Keratinocyte (primary cell): ENCODE results near the gene SPOCK1. TPM values are rescaled to one million over a fixed set of nuclear protein-coding genes. Genes with fewer than 3 reads are reported as not detected.

Source experiments
- DNase-seq: peaks from one replicate; pipeline ENCODE4 v3.0.0-alpha.2; 2011; ENCODE audit warnings: low read depth, missing footprints, low spot score
- FAIRE-seq: peaks from 2 replicates; lab custom pipeline; 2011; peaks lifted over from hg19 to GRCh38; lab: Jason Lieb, UNC
- H2AFZ ChIP-seq: 2 replicates; pipeline ENCODE4 v1.6.0; 2012; ENCODE audit warnings: low read length, control low read depth, inconsistent platforms; ENCODE audit not compliant: control insufficient read depth
- H3K27ac ChIP-seq: 2 replicates; pipeline ENCODE4 v1.5.1; 2011; ENCODE audit warnings: low read length; ENCODE audit not compliant: control insufficient read depth, insufficient read depth
- H3K27me3 ChIP-seq: 3 replicates; pipeline ENCODE4 v1.6.0; 2011; ENCODE audit warnings: low read length; ENCODE audit not compliant: control insufficient read depth, insufficient read depth; ENCODE audit errors: extremely low read depth
- H3K36me3 ChIP-seq, 2 experiments: 2 replicates in 1 of 2; 3 replicates in 1 of 2; pipeline ENCODE4 v1.5.1; 2011; ENCODE audit warnings: low read length in 2 of 2, mild to moderate bottlenecking in 1 of 2; ENCODE audit not compliant: control insufficient read depth in 2 of 2, insufficient read depth in 2 of 2; ENCODE audit errors: extremely low read depth in 1 of 2
- H3K4me1 ChIP-seq: 3 replicates; pipeline ENCODE4 v1.5.1; 2011; ENCODE audit warnings: low read length; ENCODE audit not compliant: control insufficient read depth, insufficient read depth; ENCODE audit errors: extremely low read depth
- H3K4me2 ChIP-seq: 3 replicates; pipeline ENCODE4 v1.6.0; 2011; ENCODE audit warnings: low read depth, low read length; ENCODE audit not compliant: control insufficient read depth, insufficient read depth; ENCODE audit errors: extremely low read depth
- H3K4me3 ChIP-seq, 3 experiments: fragments of 200-600 bp in 1 of 3; sonication (generic) in 1 of 3; 2 replicates in 2 of 3; 3 replicates in 1 of 3; pipeline ENCODE4 v1.5.1; 2011 to 2016; ENCODE audit warnings: low read length in 3 of 3, mild to moderate bottlenecking in 3 of 3, control low read depth in 2 of 3, inconsistent platforms in 1 of 3, low read depth in 1 of 3, mixed read lengths in 1 of 3, mixed run types in 1 of 3, moderate library complexity in 1 of 3; ENCODE audit not compliant: control insufficient read depth in 2 of 3, insufficient read depth in 2 of 3; ENCODE audit errors: extremely low read depth in 1 of 3
- H3K79me2 ChIP-seq: 2 replicates; pipeline ENCODE4 v1.6.0; 2012; ENCODE audit warnings: low read length; ENCODE audit not compliant: control insufficient read depth, insufficient read depth
- H3K9ac ChIP-seq: 3 replicates; pipeline ENCODE4 v1.6.0; 2011; ENCODE audit warnings: low read length; ENCODE audit not compliant: control insufficient read depth, insufficient read depth; ENCODE audit errors: extremely low read depth
- H3K9me1 ChIP-seq: 3 replicates; pipeline ENCODE4 v1.6.0; 2011; ENCODE audit warnings: low read length; ENCODE audit not compliant: control insufficient read depth, insufficient read depth; ENCODE audit errors: extremely low read depth
- H3K9me3 ChIP-seq: 2 replicates; pipeline ENCODE4 v1.5.1; 2012; ENCODE audit warnings: low read depth, low read length; ENCODE audit not compliant: control insufficient read depth
- H4K20me1 ChIP-seq: 3 replicates; pipeline ENCODE4 v1.6.0; 2011; ENCODE audit warnings: low read length; ENCODE audit not compliant: control insufficient read depth, insufficient read depth; ENCODE audit errors: extremely low read depth
- EZH2 ChIP-seq: IDR thresholded peaks from one replicate; pipeline ENCODE4 v1.6.1; 2012; ENCODE audit warnings: inconsistent platforms, mild to moderate bottlenecking, low read length, moderate library complexity
- dilution Hi-C: fragments of 300-500 bp; cut with MboI; formaldehyde crosslinking; loops from one replicate; pipeline ENCODE4 v1.7.0; 2020; ENCODE audit warnings: low sequenced_read_pairs; ENCODE audit not compliant: extremely low pct_ligation_motif_present
- polyA plus RNA-seq, 5 experiments: library from polyadenylated mRNA; depleted of rRNA in 3 of 5; stranded (reverse) in 3 of 5; stranded (forward) in 1 of 5; unstranded in 1 of 5; fragments of >200 nt; gene quantifications; 1 replicate in 1 of 5; 2 replicates in 3 of 5; 3 replicates in 1 of 5; pipeline versions ENCODE4 v1.2.1 to v1.2.3, GENCODE V29; 2011 to 2012; ENCODE audit warnings: missing spikeins in 2 of 5, low read depth in 1 of 5, low replicate concordance in 1 of 5
- TF ChIP-seq, protein P1 (sequence below), 3 experiments: IDR thresholded peaks in 1 of 3; conservative IDR thresholded peaks in 1 of 3; optimal IDR thresholded peaks in 1 of 3; 2 replicates in 2 of 3; 3 replicates in 1 of 3; pipeline versions ENCODE3 to v1.5.1; 2011; ENCODE audit warnings: low read length in 3 of 3, mild to moderate bottlenecking in 3 of 3, moderate library complexity in 2 of 3, control low read depth in 1 of 3, inconsistent platforms in 1 of 3; ENCODE audit not compliant: insufficient read depth in 2 of 3; ENCODE audit errors: extremely low read depth in 1 of 3

Gene SPOCK1
- polyA plus RNA-seq, 1 donor (not counting 4 experiments of a cell fraction or from before 2014, with no cell fraction given) = 5.5 TPM

DNA sequence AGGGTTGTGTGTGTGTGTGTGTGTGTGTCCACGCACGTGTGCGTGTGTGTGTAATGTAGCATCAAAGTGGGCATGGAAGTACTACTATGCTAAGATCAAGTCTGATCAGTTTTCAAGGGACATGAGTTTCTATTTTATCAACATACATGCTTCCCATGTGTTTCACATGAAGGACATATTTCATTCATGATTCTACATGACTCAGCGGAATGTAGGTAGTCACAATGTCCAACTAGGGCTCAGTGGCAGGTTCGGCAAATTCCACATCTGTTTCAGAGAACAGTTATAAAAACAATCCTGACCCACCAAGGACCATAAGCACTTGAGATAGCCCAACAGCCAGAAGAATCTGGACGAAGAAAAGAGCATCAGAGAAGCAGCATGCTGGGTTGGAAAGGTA, 148.3 kb downstream of the SPOCK1 start:
- Histone ChIP-seq H3K9ac (no peak overlapping the region), H3K27ac (no peak overlapping the region), H2AFZ (no peak overlapping the region), H3K27me3 (no peaks in the 10 kb centered on the region), H3K79me2 (no peaks in the 10 kb centered on the region), H3K9me1 (no peaks in the 10 kb centered on the region), H4K20me1 (no peaks in the 10 kb centered on the region), H3K36me3 (no peaks in the 10 kb centered on the region), H3K4me3 (no peak overlapping the region), H3K4me2 (no peak overlapping the region), H3K4me1 (no peaks in the 10 kb centered on the region), H3K9me3 (no peaks in the 10 kb centered on the region)
- DNase-seq (no peak), FAIRE-seq (no peak)
- TF ChIP-seq, protein P1, sequence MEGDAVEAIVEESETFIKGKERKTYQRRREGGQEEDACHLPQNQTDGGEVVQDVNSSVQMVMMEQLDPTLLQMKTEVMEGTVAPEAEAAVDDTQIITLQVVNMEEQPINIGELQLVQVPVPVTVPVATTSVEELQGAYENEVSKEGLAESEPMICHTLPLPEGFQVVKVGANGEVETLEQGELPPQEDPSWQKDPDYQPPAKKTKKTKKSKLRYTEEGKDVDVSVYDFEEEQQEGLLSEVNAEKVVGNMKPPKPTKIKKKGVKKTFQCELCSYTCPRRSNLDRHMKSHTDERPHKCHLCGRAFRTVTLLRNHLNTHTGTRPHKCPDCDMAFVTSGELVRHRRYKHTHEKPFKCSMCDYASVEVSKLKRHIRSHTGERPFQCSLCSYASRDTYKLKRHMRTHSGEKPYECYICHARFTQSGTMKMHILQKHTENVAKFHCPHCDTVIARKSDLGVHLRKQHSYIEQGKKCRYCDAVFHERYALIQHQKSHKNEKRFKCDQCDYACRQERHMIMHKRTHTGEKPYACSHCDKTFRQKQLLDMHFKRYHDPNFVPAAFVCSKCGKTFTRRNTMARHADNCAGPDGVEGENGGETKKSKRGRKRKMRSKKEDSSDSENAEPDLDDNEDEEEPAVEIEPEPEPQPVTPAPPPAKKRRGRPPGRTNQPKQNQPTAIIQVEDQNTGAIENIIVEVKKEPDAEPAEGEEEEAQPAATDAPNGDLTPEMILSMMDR (optimal IDR thresholded peaks at IDR 0.05 in 1 of 3, IDR thresholded peaks at IDR 0.05 in 1 of 3, conservative IDR thresholded peaks at IDR 0.05 in 1 of 3; ENCODE audit: extremely low read depth in 1 of 3, insufficient read depth in 2 of 3, low read length in 3 of 3) = no peak
- no peak for TF ChIP-seq EZH2
- dilution Hi-C loops = no loop called here

DNA sequence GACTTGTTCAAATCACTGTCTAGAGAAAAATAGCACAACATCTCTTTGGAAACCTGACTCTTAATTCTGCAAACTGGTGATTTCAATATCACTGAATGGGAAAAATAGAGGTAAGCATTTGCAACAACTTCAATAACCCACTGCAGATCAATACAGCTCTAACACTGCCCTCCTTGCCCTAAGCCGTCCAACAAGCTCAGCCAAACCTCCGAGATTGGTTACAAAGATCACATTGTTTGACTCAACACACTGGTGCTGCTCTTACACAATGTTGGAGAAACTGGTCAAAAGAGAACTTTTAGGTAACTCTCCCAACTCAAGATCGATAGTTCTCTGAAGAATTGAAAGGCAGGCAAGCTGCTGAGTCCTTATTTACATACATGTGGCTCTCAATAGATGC, 150.4 kb downstream of the SPOCK1 start:
- Histone ChIP-seq H4K20me1 (no peaks in the 10 kb centered on the region), H3K9me1 (no peaks in the 10 kb centered on the region), H3K4me1 (no peaks in the 10 kb centered on the region), H3K36me3 (no peaks in the 10 kb centered on the region), H3K27ac (no peak overlapping the region), H3K9ac (no peak overlapping the region), H3K9me3 (no peaks in the 10 kb centered on the region), H3K27me3 (no peaks in the 10 kb centered on the region), H3K79me2 (no peaks in the 10 kb centered on the region), H2AFZ (no peak overlapping the region), H3K4me2 (no peak overlapping the region), H3K4me3 (no peak overlapping the region)
- dilution Hi-C loops = no loop called here
- no peak for DNase-seq
- TF ChIP-seq, protein P1 (optimal IDR thresholded peaks at IDR 0.05 in 1 of 3, IDR thresholded peaks at IDR 0.05 in 1 of 3, conservative IDR thresholded peaks at IDR 0.05 in 1 of 3; ENCODE audit: extremely low read depth in 1 of 3, insufficient read depth in 2 of 3, low read length in 3 of 3) = no peak
- TF ChIP-seq EZH2 = no peak
- FAIRE-seq = no peak
